Heart left ventricle (tissue), 13 donors: ENCODE measurements around the gene PCMTD2.

Experiments used
- CTCF ChIP-seq, 12 donors: fragments of 200-600 bp; sonication (generic) in 4 of 12; IDR thresholded peaks; one replicate each; pipeline versions ENCODE4 v1.5.0 to v1.8.0; 2018 to 2022; ENCODE audit warnings: antibody characterized with exemption in 12 of 12, mild to moderate bottlenecking in 5 of 12
- POLR2A ChIP-seq, 2 donors: fragments of 450-650 bp; IDR thresholded peaks; one replicate each; pipeline ENCODE4 v1.6.1; 2017; ENCODE audit warnings: antibody characterized with exemption in 2 of 2, mild to moderate bottlenecking in 2 of 2, moderate library complexity in 2 of 2
- donor health status: ischemic (EF 13 %, LVEDD 7.1; RV severe dilation, severe dysfunction).
- donor health status: DM: no; HTN: yes; CAD: no.
- donor health status: DM: no; HTN: no; CAD: no.
- donor health status: ischemic (EF 25% LVEDD 6.9; RV normal size, moderate dysfunction).
- donor health status: ischemic (EF 25% LVEDD 5.7; RV mildly dilated, moderate dysfunction).
- donor health status: ischemic (EF 35%, LVEDD 5.7; RV mildly dilated, moderate dysfunction).
- donor health status: nonischemic (EF 11% LVEDD 7.7; RV severe dilation, severe dysfunction).
- donor health status: DM: yes; HTN: yes; CAD: no.
- donor health status: PGD.
- donor health status: ischemic (EF 29% LVEDD 5.4; RV normal size, mild dysfunction).
- donor health status: nonischemic (EF 23%, LVEDD 6.1; RV moderate dilation, normal function).

- TF ChIP-seq CTCF (IDR thresholded peaks at IDR 0.05): no peak
- TF ChIP-seq POLR2A (IDR thresholded peaks at IDR 0.05): no peak
Observed at GRCh38 chr20:64228086-64228653, 27.4 kb upstream of the PCMTD2 start.
